HL-60 (cell line): ENCODE measurements around the gene MYADML2.
A peak's percentile ranks its signal among the peaks of the same experiment; 100 is the strongest.

Experiments used
- DNase-seq, 2 experiments: peaks; one replicate each; pipeline ENCODE4 v3.0.0-alpha.2; 2010 to 2020; ENCODE audit warnings: low read depth in 1 of 2, low spot score in 1 of 2
- H3K27ac ChIP-seq: fragments of 250-450 bp; sonication (Bioruptor Pico); replicated peaks from 2 replicates; pipeline ENCODE4 v1.5.1; 2020; ENCODE audit warnings: mild to moderate bottlenecking, moderate library complexity
- H3K27me3 ChIP-seq: fragments of 250-450 bp; sonication (Bioruptor Pico); 2 replicates; pipeline ENCODE4 v1.5.1; 2021; ENCODE audit warnings: mild to moderate bottlenecking, moderate library complexity; ENCODE audit not compliant: insufficient read depth, poor library complexity, severe bottlenecking
- H3K4me3 ChIP-seq: replicated peaks from 2 replicates; pipeline ENCODE4 v1.5.1; 2011; ENCODE audit warnings: mild to moderate bottlenecking, control low read depth, low read length; ENCODE audit not compliant: insufficient read depth
- CTCF ChIP-seq: IDR thresholded peaks from one replicate; pipeline ENCODE4 v1.5.1; 2011; ENCODE audit warnings: low read length, control low read depth, inconsistent platforms; ENCODE audit not compliant: insufficient read depth
- GABPA ChIP-seq: IDR thresholded peaks from 2 replicates; pipeline ENCODE4 v1.6.1; 2012; ENCODE audit warnings: low read depth
- POLR2AphosphoS5 ChIP-seq: IDR thresholded peaks from 2 replicates; pipeline ENCODE4 v1.6.1; 2012; ENCODE audit warnings: low read depth
- REST ChIP-seq: IDR thresholded peaks from 2 replicates; pipeline ENCODE4 v1.6.1; 2012; ENCODE audit warnings: low read depth; ENCODE audit not compliant: insufficient replicate concordance
- SPI1 ChIP-seq: IDR thresholded peaks from 2 replicates; pipeline ENCODE4 v1.6.1; 2012; ENCODE audit warnings: low read depth, mild to moderate bottlenecking, borderline replicate concordance

MYADML2 gene

GRCh38 chr17:81910840-81911276 is 36.2 kb downstream of the MYADML2 start:
- TF ChIP-seq REST = no peak
- TF ChIP-seq CTCF = no peak
- TF ChIP-seq SPI1 = no peak
- no peak for TF ChIP-seq GABPA
- TF ChIP-seq POLR2AphosphoS5 = no peak
- Histone ChIP-seq H3K4me3 (peak overlapping the region; percentile 89), H3K27ac (peak overlapping the region; percentile 55), H3K27me3 (no peaks in the 10 kb centered on the region)
- no peak for DNase-seq

- H3K27ac ChIP-seq = peak overlapping the region; percentile 55
Measured at GRCh38 chr17:81909966-81910839, 36.8 kb downstream of the MYADML2 start.

More at GRCh38 chr17:81909966-81910839, 36.8 kb downstream of the MYADML2 start:
- no peak for DNase-seq
- TF ChIP-seq SPI1 (no peak), CTCF (no peak), POLR2AphosphoS5 (no peak), GABPA (no peak), REST (no peak)
- H3K27me3 ChIP-seq = no peaks in the 10 kb centered on the region
- H3K4me3 ChIP-seq = peak overlapping the region; percentile 89
